Stimulated activated CD8-positive, alpha-beta memory T cell treated with anti-CD3 and anti-CD28 coated beads, Interleukin-12 subunit alpha, Interleukin-12 subunit beta, amount 100 ng/mL, for 4 hours (primary cell): Measurements from ENCODE around the gene MYO9B.
"Not testable (repeated sequence)": the region's sequence is repeated elsewhere in the genome, so short reads cannot be mapped to it uniquely, and the experiment has no call there.

ENCODE experiments used
- DNase-seq: peaks from one replicate; pipeline ENCODE4 v3.0.0-alpha.2; 2020; ENCODE audit warnings: low read depth

Gene MYO9B

DNA sequence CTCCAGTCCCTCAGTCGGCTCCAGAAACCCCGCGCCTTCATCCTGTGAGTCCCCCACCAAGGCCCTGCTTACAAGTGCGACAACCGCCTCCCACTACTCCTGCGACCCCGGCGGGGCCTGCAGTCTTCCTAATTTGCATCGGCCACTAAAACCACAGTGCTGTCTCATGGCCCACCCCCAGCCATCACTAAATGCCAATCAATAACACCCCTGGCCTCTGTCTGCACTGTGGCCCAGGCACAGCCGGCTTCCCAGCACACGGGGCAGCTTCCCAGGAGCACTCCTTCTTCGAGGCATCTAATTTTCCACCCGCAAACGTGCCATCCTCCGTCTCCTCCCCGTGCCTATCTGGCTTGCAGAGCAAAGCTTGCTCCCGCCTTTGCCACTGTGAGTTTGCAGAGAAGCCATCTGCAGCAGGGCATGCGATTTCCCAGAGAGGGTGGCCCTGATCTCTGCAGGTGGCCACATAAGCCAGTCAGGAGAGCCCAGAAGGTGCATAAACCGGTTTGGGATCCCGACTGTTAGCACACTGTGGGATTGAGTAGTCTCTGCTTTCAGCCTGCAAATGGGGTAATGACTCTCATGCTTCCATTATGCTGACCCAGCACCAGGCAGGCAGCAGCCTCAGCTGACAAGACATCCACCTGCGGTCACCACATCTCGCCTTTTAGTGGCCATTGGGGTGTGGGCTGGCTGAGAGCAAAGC, 105.6 kb downstream of the MYO9B start:
- DNase-seq: no peak

DNA sequence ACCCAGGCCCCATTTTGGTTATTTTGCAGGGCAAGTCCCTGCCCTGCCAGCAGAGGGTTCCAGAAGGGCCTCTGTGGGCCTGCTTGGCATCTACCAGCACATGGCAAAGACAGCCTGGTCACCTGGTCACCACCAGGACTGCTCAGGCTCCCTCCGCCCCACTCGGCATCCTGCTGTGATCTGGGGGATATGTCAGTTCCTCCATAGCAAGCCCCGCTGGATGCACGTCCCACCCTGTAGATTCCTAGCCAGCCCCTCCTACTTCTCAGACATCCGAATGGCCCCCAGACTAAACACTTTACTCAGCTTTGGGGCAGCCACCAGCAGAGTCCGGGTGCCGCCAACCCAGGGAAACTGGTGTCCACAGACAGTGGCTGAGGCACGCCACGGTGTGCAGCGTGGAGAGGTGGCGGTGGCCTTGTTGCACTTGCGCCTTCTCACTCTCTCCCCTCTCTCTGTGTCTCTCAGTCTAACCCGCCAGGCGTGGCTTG, 107.7 kb downstream of the MYO9B start:
- no peak for DNase-seq

DNA sequence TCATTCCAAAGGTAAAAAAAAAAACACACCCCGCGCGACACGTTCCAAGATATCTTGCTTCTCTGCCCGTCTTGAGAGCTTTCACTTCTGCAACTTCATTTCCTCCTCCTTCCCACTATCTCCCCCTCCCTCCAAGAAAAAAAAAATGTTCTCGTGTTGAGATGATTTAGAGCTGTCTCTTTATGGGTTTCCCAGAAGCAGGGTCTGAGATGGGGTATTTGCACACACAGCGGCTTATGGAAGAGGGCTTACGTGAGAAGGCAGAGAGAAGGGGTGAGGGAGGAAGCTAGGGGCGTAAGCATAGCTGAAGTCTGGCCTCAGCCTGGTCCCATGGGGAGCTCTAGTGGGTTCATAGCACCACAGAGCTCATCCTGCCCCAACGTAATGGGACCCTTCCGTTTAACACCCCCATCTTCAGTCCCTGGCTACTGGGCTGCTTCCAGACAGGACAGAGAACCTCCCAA, 108.3 kb downstream of the MYO9B start:
- peak; percentile 6 for DNase-seq

DNA sequence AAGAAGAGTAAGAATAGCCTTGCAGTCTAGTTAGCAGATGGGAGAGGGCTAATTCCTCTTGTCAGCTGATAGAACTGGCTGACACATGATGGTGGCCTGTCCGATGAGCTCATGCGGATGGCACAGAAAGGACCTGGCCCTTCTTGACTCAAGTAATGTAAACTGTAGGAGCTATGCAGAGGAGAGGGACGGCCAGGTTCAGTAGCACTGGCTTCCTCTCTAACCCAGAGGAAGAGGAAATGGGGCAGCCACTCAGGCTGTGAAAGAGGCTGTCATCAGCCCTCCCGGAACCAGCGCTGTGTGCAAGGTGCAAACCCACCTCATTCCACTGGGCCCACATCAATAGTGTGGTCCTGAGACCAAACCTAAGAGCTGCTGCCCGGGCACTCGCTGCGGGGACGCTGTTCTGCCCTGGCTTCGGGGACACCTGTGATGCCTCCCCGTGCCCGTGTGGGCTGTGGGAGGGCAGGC, 108.8 kb downstream of the MYO9B start:
- peak; percentile 40 for DNase-seq

DNA sequence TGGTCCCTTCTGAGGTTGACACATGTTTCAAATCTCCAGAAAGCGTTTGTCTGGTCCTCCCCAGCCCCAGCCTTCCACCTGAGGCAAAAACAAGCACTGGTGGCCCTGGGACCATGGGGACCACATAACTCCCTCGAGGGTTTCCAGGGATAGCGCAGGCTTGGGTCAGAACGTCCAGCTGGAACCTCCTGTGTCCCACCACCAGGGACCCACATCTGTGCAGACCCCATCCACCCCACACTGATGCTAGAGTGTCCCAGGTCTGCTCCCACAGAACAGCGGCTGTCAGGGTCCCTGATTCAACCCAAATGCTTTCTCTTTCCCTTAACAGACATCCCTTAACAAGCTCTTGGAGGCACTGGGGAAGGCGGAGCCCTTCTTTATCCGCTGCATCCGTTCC, 110.0 kb downstream of the MYO9B start:
- no peak for DNase-seq

DNA sequence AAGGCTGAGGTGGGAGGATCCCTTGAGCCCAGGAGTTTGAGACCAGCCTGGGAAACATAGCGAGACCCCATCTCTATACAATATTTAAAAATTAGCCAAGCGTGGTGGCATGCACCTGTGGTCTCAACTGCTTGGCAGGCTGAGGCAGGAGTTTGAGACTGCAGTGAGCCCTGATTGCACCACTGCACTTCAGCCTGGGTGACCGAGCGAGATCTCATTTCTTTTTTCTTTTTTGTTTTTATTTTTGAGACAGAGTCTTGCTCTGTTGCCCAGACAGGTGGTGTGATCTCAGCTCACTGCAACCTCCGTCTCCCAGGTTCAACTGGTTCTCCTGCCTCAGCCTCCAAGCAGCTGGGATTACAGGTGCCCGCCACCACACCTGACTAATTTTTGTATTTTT, 116.2 kb downstream of the MYO9B start:
- DNase-seq: not testable (repeated sequence)

DNA sequence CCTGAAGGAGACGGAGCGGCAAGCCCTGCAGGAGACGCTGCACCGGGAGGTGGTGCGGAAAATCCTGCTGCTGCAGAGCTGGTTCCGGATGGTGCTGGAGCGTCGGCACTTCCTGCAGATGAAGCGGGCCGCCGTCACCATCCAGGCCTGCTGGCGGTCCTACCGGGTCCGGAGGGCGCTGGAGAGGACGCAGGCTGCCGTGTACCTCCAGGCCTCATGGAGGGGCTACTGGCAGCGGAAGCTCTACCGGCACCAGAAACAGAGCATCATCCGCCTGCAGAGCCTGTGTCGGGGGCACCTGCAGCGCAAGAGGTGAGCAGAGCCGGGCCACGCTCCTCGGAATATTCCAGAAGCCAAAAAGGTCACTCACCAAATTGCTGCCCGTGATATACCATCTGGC, 117.2 kb downstream of the MYO9B start:
- DNase-seq: no peak

DNA sequence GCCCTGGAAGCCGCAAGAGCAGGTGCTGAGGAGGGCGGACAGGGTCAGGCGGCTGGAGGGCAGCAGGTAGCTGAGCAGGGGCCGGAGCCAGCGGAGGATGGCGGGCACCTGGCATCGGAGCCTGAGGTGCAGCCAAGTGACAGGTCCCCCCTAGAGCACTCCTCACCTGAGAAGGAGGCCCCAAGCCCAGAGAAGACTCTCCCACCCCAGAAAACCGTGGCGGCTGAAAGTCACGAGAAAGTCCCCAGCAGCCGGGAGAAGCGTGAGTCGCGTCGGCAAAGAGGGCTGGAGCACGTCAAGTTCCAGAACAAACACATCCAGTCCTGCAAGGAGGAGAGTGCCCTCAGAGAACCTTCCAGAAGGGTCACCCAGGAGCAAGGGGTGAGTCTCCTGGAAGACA, 119.0 kb downstream of the MYO9B start:
- DNase-seq: no peak

DNA sequence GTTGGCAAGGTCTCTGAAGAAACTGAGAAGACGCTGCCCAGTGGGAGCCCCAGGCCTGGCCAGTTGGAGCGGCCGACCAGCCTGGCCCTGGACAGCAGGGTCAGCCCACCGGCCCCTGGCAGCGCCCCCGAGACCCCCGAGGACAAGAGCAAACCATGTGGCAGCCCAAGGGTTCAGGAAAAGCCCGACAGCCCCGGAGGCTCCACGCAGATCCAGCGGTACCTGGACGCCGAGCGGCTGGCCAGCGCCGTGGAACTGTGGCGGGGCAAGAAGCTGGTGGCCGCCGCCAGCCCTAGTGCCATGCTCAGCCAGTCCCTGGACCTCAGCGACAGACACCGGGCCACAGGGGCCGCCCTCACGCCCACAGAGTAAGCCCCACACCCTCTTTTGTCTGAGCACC, 119.5 kb downstream of the MYO9B start:
- DNase-seq: no peak

DNA sequence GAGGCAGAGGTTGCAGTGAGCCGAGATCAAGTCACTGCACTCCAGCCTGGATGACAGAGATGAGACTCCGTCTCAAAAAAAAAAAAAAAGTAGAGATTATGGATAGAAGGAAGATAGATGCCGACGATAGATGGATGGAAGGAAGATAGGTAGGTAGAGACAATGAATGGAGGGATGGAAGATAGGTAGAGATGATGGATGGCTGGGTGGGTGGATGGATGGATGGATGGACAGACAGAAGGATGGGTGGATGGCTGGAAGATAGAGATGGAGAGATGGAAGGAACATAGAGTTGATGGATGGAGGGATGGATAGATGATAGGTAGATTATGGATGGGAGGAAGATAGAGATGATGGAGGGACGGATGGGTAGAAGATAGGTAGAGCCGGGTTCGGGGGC, 121.0 kb downstream of the MYO9B start:
- DNase-seq: no peak

DNA sequence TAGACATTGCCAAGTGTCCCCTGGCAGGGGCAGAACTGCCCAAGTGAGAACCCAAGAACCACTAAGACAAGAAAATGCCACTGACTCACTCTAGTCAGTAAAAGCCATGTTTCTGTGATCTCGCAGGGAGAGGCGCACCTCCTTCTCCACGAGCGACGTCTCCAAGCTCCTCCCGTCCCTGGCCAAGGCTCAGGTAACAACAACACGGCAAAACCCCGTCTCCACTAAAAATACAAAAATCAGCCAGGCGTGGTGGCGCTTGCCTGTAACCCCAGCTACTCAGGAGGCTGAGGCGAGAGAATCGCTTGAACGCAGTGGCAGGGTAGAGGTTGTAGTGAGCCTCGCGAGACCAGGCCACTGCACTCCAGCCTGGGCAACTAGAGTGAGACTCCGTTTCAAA, 122.1 kb downstream of the MYO9B start:
- DNase-seq: no peak

DNA sequence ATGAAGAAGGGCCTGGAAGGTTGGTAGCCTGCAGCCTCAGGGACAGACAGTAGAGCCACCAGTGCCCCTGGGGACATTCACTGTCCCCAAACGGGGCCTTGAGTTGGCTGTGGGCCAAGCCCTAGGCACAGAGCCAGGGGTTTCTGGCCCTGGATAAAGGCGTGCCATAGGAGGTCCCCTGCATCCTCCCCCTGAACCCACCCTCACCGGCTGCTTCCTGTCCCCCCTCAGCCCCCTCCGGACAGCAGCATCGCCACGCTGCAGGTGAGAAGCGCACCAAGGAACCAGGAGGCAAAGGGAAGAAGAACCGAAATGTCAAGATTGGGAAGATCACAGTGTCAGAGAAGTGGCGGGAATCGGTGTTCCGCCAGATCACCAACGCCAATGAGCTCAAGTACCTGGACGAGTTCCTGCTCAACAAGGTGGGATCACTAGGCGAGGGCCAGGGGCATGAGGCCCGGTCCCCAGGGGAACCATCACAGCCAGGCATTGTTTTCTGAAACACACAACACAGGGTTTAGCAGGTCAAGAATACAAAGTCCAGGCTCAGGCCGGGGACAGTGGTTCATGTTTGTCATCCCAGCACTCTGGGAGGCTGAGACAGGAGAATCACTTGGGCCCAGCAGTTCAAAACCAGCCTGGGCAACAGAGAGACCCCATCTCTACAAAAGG, 125.0 kb downstream of the MYO9B start:
- no peak for DNase-seq

DNA sequence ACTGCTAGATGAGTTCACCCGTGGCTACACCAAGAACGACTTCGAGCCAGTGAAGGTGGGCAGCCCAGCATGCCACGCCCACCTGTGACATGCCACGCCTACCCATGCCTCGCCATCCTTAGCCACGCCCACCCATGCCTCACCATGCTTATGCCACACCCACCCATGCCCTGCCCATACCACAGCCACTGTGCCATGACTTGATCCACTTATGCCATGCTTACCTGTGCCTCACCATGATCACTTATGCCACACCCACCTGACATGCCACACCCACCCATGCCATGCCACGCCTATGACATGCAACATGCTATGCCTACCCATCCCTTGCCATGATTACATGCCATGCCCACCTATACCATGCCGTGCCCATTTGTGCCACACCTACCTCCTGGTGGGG, 126.7 kb downstream of the MYO9B start:
- DNase-seq: no peak

DNA sequence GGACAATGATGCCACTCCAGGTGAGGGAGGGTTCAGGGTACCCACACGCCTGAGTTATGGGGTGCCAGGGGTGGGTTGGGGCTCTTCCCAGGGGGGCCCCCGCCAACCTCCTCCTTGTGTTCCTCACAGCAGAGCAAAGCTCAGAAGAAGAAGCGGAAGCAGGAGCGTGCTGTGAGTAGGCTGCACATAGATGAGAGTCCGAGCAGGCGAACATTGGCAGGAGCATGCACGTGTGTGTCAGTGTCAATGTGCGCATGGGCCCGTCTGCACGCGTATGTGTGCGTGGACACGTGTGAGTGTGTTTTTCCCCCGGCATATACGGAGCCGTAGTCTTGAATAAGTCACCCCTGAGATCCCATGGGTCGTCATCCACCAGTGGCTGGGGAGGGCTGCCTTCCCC, 127.1 kb downstream of the MYO9B start:
- no peak for DNase-seq

DNA sequence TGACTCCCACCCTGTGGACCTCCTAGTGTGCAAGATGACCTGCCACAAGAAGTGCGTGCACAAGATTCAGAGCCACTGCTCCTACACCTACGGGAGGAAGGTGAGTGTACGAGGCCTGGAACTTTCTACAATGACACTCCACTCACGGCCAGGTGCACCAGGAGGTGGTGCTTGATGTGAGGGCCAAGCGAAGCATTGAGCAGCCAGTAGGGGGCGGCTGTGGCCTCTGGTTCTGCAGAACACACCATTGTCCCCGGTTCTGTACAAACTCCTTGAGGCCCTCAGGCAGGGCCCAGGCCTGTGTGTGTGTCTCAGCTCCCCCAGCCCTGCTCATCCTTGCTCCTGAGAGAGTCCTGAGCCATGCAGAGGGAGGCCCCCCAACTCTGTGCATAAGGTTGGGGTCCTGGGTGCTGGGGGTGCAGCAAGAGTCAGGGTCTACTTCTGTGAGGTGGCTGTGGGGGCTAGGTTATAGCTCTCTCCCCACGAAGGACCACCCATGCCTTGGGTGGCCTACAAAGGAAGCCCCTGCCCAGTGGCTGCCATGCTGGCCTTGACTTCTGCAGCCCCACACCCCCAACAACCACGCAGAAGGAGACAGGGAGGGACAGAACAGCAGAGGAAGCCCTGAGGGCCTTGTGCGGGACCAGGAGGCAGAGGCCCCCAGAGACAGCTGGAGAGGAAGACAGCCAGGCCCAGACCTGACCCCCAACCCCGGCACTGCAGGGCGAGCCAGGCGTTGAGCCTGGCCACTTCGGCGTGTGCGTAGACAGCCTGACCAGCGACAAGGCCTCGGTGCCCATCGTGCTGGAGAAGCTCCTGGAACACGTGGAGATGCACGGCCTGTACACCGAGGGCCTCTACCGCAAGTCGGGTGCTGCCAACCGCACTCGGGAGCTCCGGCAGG, 129.9 kb downstream of the MYO9B start:
- no peak for DNase-seq

DNA sequence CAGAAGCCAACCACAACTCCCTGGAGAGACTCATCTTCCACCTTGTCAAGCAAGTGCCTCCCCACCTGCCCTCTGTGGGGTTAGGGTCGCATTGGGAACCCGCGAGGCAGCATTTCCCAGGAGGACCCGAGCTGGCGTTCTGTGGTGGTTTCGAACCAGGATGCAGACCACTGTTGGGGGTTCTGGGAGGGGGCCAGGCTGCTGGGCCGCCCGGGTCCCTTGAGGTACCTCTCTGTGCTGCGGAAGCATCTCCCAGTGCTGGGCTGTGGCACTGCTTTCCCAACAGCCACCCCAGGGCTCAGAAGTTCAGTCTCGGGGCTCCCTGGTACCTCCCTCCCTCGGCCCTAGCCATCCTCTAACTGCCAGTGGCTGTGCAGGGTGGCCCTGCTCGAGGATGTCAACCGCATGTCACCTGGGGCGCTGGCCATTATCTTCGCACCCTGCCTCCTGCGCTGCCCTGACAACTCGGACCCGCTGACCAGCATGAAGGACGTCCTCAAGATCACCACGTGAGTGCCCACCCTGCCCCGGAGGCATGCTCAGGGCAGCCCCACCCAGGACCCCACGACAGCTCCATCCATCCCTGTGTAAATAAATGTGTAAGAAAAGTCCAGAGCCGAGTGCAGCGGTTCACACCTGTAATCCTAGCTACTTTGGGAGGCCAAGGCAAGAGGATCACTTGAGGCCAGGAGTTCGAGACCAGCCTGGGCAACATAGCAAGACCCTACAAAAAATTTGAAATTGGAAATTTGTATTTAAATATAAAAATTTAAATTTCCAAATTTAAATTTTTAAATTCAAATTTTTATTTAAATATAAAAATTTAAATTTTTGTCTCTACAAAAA, 131.4 kb downstream of the MYO9B start:
- DNase-seq: no peak

DNA sequence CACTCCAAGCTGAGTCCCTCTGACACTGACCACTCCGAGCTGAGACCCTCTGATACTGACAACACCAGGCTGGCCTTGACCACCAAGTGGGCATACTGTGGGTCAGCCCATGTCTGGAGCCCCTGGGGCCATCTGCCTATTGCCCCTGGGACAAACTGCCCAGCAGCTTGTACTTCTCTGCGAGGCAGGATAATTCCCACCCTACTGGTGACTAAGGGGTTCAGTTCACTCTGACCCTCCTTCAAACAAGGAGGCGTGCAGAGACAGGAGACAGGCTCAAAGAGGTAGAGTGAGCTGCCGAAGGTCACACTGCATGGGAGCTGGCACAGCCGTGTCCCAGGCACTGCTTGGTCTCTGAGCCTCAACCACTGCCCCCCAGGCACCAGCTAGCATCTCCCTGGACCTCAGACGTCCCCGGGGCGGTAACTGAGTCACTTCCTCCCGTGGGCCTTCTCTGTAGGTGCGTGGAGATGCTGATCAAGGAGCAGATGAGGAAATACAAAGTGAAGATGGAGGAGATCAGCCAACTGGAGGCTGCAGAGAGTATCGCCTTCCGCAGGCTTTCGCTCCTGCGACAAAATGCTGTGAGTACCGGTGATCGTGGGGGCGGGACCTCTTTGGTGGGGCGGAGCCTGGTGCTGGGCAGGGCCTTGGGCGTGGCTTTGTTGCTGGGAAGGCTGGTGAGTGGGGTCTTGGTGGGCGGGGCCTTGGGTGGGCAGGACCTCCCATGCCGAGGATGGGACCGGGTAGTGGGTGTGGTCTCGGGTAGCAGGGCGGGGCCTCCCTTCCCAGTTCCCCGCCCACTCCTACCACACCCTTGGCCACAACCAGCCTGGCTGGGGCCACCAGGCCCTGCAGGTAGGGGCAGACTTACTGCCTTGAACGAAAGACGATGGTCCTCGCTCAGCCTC, 133.8 kb downstream of the MYO9B start:
- DNase-seq: no peak

DNA sequence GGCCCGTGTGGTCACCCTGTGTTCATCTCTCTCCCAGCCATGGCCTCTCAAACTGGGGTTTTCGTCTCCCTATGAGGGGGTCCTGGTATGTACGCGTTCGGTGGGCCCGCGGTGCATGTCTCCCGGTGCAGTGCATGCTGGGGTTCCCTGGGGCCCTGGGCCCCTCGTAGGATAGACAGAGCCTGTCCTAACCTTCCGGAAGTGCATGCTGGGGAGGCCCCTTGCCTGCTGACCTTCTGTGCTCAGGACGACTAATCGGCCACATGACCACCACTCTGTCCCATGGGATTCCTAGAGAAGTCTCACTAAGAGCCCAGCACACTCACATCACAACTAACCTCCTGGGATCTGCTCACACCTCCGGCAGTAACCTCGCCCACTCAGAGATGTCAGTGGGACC, 134.7 kb downstream of the MYO9B start:
- no peak for DNase-seq

DNA sequence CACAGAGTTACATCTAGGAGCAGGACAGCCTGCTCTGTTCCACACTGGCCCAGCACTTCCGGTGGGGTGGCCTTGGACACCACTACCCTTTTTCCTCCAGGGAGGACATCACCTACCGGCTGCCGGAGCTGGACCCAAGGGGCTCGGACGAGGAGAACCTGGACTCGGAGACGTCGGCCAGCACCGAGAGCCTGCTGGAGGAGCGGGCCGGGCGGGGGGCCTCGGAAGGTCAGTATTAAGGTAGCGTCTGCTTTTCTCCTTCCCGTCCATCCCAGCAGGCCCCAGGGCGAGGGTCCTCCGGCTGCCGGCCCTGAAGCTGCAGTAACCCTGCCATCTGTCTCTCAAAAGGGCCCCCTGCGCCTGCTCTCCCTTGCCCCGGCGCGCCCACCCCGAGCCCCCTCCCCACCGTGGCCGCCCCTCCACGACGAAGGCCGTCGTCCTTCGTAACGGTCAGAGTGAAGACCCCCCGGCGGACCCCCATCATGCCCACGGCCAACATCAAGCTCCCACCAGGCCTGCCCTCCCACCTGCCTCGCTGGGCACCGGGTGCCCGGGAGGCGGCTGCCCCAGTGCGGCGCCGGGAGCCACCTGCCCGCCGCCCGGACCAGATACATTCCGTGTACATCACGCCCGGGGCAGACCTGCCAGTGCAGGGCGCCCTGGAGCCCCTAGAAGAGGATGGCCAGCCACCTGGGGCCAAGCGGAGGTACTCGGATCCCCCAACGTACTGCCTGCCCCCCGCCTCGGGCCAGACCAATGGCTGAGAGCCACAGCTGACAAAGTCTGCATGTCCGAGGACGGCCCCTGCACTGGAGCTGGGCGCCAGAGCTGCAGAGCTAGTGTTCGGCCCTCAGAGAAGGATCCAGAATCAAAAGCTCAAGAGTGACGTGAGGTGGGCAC, 136.2 kb downstream of the MYO9B start:
- no peak for DNase-seq
